ENCODE data around the gene MAP3K4.

Gene MAP3K4, protein sequence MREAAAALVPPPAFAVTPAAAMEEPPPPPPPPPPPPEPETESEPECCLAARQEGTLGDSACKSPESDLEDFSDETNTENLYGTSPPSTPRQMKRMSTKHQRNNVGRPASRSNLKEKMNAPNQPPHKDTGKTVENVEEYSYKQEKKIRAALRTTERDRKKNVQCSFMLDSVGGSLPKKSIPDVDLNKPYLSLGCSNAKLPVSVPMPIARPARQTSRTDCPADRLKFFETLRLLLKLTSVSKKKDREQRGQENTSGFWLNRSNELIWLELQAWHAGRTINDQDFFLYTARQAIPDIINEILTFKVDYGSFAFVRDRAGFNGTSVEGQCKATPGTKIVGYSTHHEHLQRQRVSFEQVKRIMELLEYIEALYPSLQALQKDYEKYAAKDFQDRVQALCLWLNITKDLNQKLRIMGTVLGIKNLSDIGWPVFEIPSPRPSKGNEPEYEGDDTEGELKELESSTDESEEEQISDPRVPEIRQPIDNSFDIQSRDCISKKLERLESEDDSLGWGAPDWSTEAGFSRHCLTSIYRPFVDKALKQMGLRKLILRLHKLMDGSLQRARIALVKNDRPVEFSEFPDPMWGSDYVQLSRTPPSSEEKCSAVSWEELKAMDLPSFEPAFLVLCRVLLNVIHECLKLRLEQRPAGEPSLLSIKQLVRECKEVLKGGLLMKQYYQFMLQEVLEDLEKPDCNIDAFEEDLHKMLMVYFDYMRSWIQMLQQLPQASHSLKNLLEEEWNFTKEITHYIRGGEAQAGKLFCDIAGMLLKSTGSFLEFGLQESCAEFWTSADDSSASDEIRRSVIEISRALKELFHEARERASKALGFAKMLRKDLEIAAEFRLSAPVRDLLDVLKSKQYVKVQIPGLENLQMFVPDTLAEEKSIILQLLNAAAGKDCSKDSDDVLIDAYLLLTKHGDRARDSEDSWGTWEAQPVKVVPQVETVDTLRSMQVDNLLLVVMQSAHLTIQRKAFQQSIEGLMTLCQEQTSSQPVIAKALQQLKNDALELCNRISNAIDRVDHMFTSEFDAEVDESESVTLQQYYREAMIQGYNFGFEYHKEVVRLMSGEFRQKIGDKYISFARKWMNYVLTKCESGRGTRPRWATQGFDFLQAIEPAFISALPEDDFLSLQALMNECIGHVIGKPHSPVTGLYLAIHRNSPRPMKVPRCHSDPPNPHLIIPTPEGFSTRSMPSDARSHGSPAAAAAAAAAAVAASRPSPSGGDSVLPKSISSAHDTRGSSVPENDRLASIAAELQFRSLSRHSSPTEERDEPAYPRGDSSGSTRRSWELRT (N-terminal part only)

DNA sequence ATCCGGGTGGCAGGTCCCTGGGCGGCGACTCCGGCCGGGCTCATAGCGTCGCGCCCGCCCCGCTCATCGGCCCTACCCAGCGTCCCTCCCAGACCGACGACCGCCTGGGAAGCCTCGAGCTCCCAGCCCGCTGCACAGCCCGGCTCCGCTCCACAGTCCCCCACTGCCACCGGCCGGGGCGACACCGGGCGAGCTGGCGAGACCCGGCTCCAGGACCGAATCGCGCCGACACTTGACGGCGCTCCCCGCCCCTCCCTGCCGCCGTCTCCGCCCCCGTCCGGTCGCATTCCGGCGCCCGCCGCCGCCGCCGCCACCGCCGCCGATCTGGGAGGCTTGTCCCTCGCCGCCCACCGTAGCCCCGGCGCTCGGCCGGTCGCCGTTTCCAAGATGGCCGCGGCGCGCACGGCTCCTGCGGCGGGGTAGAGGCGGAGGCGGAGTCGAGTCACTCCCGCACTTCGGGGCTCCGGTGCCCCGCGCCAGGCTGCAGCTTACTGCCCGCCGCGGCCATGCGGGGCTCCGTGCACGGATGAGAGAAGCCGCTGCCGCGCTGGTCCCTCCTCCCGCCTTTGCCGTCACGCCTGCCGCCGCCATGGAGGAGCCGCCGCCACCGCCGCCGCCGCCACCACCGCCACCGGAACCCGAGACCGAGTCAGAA is at the start of gene MAP3K4:
TSS of gene MAP3K4 (plus strand) at position 364 of the 655 bp plus-strand sequence. CDS start at position 527, 163 bp downstream.
- FAIRE-seq, result no peak

DNA sequence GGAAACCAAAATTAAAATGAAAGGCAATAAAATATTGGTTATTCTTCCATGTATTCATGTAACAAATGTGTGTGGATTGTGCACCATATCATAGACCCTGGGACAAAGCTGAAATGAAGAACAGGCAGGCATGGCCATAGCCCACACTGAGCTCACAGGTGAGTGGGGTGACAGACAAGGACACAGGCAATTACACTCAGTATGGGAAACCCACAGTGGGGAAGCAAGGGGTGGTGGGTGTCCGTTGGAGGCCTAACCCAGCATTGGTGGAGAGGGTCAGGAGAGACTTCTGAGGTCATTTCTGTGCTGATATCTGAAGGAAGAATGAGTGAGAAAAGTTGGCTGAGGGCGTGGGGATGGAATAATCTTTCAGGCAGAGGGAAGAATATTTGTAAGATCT is 47.6 kb upstream of the MAP3K4 start:
- no peak for FAIRE-seq

DNA sequence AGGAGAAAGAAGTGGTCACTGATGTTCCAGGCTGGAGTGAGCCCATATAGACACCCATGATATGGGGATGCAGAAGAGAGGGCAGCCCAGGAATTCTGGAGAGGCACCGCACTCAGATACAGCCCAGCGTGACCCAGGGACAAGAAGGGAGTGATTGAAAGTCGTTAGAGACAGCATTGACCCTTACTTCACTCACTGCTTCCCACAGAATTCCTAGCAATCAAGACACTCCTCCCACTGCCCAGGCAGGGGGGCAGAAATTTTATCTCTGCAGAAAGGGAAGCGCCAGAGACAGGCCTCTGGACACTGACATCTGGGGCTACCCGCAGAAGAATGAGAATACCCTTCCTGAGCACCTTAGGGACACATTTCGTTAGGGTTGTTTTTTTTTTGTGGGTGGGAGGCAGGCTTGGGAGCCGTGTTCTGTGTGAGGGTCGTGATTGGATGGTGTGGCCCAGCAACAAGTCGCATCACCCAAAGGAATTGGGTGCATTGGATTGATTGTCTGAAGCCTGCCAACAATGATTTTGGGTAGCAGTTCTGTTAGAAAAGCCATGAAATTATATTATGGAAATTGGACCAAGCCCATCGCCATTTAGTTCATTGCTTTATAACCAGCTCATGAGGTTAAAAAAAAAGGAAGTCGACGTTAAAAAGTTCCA is 45.9 kb upstream of the MAP3K4 start:
- FAIRE-seq, result no peak

DNA sequence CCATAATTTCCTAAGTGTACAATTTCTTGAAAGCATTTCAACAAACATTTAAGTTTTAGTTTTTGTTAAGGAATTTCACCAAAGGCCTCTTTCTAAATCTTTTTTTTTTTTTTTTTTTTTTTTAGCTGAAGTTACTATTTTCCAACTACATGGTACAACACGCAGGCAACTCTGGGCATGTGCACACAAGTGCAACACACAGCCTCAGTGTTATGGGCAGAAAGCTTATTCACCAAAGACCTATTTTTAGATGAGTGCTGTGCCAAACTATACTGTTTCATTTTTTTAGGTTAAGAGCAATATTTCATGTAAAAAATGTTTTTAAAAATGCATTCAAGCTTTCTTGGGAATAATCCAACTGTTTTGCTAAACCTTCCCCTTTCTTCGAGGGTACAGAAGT is 42.0 kb upstream of the MAP3K4 start:
- no peak for FAIRE-seq

DNA sequence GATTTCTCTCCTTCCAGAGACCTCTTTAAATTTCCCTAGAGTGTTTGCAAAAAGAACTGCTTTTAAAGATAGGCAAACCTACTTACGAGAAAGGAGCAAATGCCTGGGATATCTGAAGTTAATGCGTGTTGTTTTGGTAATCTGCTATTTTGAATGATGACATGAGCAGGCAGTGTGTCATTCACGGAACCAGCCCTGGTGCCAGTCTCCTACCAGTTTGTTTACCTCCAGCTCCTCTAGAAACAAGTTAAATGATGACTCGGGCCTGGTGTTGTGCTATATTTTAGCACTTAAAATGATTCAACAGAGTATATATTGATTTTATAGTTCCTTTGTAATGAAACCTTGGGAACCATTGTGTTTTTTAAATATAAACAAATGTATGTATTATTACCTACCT is 41.1 kb upstream of the MAP3K4 start:
- FAIRE-seq, result no peak

DNA sequence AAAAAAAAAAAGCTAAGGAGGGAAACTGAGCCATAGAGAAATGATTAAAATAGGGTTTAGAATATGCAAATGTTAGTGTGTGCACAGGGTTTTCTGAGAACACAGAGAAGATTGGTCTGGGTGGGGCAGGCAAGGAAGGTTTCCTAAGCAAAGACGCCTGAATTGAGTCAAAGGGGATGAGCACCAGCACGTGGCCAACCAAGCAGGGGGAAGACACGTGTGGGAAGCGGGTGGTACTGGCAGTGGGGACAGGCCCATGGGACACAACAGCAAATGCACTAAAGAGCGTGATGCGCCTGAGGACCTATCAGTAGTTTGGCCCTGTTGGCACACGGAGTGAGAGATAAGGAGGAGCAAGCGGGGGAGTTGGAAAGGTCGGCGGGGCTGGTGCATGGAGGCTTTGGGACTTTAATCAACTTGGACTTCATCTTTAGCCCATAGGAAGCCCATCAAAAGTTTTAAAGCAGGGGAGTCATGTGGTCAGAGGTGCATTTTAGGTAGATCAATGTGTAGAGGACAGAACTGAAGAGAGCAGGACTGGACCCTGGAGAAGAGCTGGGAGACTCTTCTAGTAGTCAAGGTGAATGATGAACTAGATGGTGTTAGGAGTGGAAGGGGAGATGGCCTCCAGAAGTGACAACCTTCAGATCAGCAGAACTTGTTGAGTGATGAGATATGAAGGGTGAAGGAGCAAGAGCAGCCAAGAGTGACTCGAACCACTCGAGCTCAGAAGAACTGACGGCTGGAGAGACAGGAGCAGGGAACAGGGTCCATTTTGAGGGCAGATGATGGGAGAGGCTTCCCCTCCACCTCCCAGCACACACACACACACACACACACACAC is 40.2 kb upstream of the MAP3K4 start:
- FAIRE-seq, result no peak

DNA sequence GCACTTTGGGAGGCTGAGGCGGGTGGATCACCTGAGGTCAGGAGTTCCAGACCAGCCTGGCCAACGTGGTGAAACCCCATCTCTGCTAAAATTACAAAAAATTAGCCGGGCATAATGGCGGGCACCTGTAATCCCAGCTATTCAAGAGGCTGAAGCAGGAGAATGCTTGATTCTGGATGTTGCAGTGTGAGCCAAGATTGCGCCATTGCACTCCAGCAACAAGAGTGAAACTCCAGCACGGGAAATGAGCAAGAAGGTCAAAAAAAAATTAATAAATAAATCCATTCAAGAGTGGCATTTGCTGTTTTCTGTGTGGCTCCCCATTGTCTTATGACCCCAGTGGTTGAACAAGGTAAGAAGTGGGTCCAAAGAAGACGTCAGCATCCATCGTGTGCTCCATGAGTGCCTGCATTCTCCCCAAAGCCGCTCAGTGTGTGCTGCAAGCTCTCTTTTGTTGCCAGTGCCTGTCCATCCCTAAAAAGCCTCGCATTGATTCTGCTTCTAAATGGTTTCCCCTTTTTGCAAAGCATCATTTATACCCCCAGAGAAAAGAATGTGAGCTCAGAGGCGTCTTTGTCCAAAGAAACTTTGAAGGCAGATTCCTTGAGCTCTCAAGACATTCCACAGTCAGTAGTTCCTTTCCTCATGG is 38.8 kb upstream of the MAP3K4 start:
- no peak for FAIRE-seq

DNA sequence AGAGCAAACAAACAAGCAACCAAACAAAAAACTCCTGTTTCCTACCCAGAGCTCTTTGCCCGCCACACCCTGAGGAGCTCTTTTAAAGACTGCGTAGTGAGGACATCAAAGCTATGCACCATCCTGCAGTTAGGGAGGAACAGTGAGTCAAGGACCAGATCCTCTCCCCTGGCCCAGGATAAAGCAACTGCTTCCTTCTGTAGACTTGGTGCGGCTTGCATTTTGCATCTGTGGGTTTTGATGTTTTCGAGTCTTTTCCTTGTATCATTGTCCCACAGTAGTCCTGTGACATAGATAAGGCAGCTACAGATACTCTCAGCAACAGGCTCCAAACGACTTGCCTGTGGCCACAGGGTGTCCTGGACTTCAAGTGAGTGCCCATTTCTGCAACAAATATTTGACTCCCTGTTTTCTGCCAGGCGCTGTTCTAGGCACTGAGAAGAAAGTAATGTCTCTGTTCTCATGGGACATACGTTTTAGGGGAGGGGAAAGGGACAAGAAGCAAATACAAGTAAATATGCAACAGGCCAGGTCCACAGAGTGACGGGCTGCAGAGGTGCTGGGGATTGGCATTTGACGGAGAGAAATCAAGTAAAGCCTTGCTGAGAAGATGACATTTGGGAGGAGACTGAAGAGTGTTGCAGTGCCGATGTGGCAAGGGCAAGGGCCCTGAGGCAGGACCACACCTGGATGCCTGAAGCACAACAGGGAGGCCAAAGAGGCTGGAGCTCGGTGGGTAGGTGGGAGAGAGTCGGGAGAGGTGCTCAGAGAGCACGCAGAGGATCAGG is 35.9 kb upstream of the MAP3K4 start:
- FAIRE-seq, result no peak

DNA sequence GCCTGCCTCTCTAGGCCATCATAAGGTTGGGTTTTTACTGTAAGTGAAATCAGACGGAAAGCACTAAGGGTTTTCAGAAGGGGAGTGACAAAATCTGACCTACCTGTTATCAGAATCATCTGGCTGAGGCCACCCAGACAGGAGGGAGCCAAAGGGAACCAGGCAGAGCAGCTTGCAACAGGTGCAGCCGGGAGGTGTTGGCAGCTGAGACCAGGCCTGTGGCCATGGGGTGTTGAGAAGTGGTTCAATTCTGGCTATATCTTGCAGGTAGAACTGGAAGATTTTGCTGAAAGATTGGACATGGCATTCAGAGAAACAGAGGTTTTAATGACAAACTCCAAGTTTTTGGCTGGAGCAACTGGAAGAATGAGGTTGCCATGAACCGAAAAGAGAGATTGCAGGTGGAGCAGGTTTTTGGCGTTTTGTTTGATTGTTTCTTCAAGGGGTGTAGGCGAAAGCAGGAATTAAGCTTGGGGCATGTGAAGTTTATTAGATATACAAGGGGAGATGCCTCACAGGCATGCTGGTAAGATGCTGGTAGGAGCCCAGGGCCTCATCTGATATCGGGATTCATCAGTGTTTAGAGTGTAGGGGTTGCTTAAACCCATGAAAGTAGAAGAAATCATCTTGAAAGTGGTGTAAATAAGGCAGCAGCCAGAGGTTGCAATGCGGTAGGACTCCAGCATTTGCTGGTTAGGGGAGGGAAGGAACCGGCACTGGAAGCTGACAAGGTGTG is 35.1 kb upstream of the MAP3K4 start:
- no peak for FAIRE-seq

DNA sequence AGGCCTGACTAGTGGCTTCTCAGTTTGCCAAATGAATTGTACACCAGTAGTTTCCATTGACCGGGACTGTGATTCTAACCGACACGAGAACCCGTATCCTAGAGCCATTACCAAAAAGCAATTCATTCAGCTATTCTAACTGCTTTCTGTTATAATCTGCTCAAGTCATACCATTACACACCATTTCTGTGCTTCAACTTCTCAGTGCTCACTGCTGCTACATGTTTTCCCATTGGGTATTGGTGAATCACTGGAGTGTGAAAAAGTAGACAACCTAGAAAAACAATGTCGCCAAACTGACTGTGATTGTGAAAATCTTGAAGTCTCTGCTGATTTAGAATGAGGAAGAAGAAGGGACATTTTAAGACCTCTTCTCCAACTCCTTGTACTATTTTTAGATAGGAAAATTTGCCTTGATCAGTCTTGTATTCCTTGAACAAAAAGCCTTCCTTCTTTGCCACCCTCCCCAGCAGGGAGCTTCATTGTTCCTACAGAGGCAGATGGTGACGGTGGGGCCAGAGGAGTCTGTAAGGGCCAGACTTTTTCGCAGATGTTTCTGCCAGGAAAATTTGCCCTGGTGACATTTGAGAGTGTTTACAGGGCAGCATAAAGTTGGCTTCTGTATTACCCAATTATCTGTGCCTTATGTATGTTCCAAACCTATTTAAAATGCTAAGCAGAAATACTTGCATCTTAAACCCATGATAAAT is 31.7 kb upstream of the MAP3K4 start:
- no peak for FAIRE-seq

DNA sequence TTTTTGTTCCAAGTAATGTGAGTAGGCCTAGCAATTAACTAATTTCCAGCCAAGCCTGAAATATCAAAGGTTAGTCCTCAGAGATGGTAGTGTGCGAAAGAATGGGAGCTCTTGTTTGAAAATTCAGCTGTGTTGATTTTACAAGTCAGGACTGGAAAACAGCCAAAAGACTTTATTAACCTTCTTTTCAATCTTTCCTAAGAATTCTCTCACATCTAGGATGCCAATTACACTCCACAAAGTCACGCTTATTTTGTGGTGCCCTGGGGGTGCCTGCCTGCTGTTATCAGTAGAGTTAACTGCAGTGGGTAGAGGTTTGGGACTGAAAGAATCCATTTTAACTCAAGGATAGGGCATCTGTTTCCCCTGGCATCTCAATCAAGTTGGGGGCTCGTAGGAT is 30.7 kb upstream of the MAP3K4 start:
- FAIRE-seq, result no peak

DNA sequence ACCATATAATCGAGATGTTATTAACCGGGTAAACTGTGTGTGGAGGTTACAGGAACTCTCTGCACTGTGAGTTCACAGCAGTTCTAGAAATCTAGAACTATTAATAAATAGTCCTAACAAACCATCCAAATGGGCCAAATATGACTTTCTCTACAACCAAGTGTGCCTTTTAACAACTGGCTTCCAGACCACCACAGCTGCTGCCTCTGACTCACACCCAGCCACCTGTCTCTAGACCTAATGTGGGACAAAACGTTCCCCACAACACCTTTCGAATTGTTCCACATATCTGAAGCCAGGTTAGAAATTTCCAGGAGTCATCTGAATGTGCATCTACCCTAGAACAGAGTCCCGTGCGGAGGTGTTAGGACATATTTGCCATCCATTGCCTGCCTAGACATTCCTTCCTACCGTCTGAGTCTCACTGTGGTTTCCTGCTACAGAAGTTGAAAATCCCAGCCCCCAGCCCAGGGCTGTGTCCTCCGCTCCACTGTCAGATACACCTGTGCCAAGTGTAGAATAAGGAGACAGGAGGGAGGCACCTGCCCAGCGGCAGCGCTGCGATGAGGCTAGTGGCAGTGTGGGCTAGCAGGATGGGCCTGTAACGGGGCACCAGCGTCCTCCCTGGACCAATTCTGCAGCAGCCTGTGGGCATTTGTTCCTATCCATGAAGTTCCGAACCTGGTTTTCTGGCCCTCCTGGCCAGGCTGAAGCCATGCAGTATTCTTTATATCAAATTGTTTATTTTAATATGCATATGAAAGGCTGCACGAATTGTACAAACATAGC is 28.5 kb upstream of the MAP3K4 start:
- FAIRE-seq, result no peak

DNA sequence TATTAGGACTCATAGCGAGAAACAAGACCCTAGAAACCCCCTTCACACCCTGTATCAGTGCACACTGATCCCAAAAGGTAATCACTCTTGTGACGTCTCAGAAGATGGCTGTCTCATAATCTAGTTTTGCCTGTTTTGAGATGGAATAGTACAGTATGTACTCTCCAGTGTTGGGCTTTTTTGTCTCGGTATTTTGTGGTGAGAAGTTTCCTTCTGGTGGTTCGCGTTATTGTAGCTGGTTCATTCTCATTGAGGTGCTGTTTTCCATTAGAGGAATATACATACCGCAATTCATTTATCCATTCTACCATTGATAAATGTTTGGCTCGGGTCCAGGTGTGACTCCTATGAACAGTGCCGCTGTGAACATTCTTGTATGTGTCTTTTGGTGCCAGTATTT is 27.9 kb upstream of the MAP3K4 start:
- no peak for FAIRE-seq

DNA sequence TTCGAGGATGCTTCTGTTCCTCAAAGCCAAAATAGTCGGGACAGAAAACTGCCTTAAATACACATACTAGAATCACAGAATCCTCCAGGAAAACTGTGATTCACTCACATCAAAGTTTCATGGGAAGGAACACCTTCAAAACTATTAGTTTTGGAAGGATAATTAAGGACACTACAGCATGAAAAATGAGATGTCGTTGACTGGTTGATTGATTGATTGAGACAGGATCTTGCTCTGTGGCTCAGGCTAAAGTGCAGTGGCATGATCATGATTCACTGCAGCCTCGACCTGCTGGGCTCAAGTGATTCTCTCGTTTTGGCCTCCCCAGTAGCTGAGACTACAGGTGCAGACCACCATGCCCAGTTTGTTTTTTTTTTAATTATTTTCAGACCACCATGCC is 25.7 kb upstream of the MAP3K4 start:
- FAIRE-seq, result no peak

DNA sequence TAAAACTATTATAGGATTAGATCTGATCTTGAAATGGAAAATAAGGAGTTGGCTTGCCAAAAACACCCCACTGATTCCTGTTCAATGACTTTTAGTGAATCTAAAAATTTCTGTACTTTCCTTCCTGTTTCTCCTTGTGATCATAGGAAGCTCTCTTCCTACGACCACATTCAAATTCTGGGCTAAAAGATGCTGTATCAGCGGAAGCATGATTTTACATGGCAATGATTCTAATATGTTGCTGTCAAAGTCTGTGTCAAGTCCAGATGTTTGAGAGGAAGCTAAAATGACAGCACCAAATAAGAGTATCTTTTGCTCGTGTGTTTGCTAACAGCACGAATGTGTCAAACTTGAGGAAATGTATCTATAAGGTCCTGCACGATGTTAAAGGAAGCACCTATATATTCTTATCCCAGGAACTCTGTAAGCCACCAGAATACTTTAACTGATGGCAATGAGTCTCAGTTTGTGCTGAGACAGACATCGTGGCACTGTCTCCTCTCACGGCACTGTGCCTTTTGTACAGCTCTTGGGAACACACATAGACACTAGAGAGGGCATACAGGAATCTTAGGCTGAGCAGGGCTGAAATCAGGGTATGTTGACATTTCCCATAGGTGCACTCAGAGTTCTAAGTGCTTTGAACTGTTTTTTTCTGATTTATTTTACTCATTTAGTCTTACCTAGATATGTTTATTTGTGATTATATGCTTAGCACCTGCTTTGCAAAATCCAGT is 24.9 kb upstream of the MAP3K4 start:
- no peak for FAIRE-seq

DNA sequence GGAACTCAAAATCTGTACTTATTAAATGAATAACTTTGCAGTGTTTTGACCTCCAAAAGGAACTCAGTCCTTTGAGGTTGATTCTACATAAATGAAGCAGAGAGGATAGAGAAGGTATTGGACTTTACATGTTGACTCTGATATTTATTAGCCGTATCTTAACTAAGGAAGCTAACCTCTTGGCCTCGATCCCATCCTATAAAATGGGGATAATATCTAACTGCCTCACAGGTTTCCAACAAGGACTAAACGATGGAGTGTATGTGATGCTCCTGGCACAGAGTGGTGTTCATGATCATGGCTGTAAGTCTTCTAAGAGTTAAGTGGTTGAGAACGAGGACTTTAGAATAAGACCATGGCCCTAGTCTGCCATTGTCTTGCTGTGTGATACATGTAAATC is 24.2 kb upstream of the MAP3K4 start:
- FAIRE-seq, result no peak

DNA sequence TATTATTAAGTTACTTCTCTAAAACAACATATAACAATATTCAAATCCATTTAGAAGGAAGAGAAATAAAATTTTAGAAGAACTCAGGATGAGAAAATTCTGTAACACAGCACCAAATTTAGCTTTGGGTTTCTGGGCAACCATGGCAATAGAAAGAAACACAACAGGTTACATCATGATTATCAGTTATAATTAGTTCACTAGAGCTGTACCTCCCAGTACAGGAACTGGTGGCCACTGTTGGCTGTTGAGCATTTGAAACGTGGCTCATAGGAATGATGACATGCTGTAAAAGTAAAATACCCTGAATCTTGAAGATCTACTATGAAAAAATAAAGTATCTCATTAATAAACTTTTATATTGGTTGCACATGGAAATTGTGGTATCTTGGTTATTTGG is 23.7 kb upstream of the MAP3K4 start:
- FAIRE-seq, result no peak

Data from TTC549 (cell line).